Esophagus squamous epithelium (tissue), 5 donors: ENCODE data around the gene PRDX5. TPM values are rescaled to one million over a fixed set of nuclear protein-coding genes. Genes with fewer than 3 reads are reported as not detected.
A peak's percentile ranks its signal among the peaks of the same experiment; 100 is the strongest.

Experiments used
- DNase-seq: peaks from one replicate; lab custom pipeline; 2025; lab: John Stamatoyannopoulos, UW
- H3K27ac ChIP-seq, 4 donors: fragments of 200-600 bp; sonication (generic); one replicate each; pipeline ENCODE4 v1.5.1; 2016 to 2019; ENCODE audit warnings: mild to moderate bottlenecking in 1 of 4
- H3K27me3 ChIP-seq, 4 donors: fragments of 200-600 bp; sonication (generic); 1 replicate in 3 of 4; 2 replicates in 1 of 4; pipeline versions ENCODE4 v1.5.1 to v1.6.0; 2017 to 2021; ENCODE audit warnings: antibody characterized with exemption in 1 of 4
- H3K36me3 ChIP-seq, 3 donors: fragments of 200-600 bp; sonication (generic); one replicate each; pipeline ENCODE4 v1.5.1; 2016 to 2019
- H3K4me1 ChIP-seq, 3 donors: fragments of 200-600 bp; sonication (generic); one replicate each; pipeline ENCODE4 v1.5.1; 2017 to 2019
- H3K4me3 ChIP-seq, 4 donors: fragments of 200-600 bp; sonication (generic); 1 replicate in 3 of 4; 2 replicates in 1 of 4; pipeline ENCODE4 v1.5.1; 2016 to 2019; ENCODE audit warnings: mild to moderate bottlenecking in 2 of 4, moderate library complexity in 1 of 4
- H3K9me3 ChIP-seq, 3 donors: fragments of 200-600 bp; sonication (generic); one replicate each; pipeline ENCODE4 v1.5.1; 2016 to 2019
- POLR2A ChIP-seq, 4 donors: fragments of 450-650 bp; IDR thresholded peaks; one replicate each; pipeline ENCODE4 v1.6.1; 2017; ENCODE audit warnings: antibody characterized with exemption in 4 of 4, mild to moderate bottlenecking in 4 of 4, moderate library complexity in 3 of 4
- WGBS, 2 donors: methylation state at CpG; one replicate each; pipeline ENCODE4 v1.1.5; 2018; 5-methylcytosine and 5-hydroxymethylcytosine counted together
- intact Hi-C: fragments of 100-400 bp; cut with DNase I; formaldehyde crosslinking; loops from one replicate; pipeline ENCODE4 v1.15.0; 2022
- total RNA-seq, 4 donors: library from RNA; depleted of rRNA; stranded (reverse); fragments of >200 nt; gene quantifications; one replicate each; pipeline ENCODE4 v1.1.0, GENCODE V29; 2016
- TF ChIP-seq, protein P1 (sequence below), 6 experiments: fragments of 450-650 bp in 4 of 6; fragments of 200-600 bp in 2 of 6; sonication (generic) in 2 of 6; IDR thresholded peaks; one replicate each; pipeline ENCODE4 v1.5.1; 2016 to 2019; ENCODE audit warnings: antibody characterized with exemption in 6 of 6, mild to moderate bottlenecking in 4 of 6, moderate library complexity in 4 of 6
- donor health status: DM: yes; HTN: yes; CAD: no.

PRDX5 gene
- total RNA-seq, 4 donors from 2014 or later = 309 to 602 (median 476) TPM

DNA sequence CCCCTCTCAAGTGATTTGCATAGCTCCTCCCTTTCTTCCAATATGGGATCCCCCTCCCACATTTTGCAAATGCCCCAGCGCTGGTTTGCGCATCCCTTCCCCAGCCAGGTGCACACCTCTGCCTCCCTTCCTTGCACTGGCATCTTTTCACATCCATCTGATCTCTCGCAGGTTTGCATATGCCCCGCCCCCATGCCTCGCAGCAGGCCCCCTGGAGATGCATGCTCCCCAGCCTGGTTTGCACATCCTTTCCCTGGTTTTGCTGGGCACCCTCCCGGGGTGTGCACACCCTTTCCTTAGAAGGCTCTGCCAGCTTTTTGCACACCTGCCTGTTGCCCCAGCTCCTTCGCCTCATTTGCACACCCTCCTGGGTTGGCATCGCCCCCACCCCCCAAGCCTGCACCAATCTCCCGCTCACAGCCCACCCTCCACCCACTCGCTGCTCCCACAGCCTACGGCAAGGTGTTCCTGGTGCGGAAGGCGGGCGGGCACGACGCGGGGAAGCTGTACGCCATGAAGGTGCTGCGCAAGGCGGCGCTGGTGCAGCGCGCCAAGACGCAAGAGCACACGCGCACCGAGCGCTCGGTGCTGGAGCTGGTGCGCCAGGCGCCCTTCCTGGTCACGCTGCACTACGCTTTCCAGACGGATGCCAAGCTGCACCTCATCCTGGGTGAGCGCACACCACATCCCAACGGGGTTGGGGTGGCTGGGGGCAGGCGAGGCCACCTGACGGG lies 42.0 kb downstream of the PRDX5 start:
- 20 to 24% methylated on average over 7 to 8 of the region's 38 CpGs for WGBS, 2 donors
- H3K9me3 ChIP-seq = no peaks in the 10 kb centered on the region
- H3K4me3 ChIP-seq = peak overlapping the region; percentile 67 to 97 (median 88)
- intact Hi-C loops = no loop called here
- H3K36me3 ChIP-seq = peaks cover 11 to 49% (median 23%) of the 10 kb centered on the region in 3 donors
- peak overlapping the region in 3 of 4 donors; percentile 89 to 93 (median 90) for H3K27ac ChIP-seq
- H3K27me3 ChIP-seq = no peaks in the 10 kb centered on the region
- TF ChIP-seq, protein P1, sequence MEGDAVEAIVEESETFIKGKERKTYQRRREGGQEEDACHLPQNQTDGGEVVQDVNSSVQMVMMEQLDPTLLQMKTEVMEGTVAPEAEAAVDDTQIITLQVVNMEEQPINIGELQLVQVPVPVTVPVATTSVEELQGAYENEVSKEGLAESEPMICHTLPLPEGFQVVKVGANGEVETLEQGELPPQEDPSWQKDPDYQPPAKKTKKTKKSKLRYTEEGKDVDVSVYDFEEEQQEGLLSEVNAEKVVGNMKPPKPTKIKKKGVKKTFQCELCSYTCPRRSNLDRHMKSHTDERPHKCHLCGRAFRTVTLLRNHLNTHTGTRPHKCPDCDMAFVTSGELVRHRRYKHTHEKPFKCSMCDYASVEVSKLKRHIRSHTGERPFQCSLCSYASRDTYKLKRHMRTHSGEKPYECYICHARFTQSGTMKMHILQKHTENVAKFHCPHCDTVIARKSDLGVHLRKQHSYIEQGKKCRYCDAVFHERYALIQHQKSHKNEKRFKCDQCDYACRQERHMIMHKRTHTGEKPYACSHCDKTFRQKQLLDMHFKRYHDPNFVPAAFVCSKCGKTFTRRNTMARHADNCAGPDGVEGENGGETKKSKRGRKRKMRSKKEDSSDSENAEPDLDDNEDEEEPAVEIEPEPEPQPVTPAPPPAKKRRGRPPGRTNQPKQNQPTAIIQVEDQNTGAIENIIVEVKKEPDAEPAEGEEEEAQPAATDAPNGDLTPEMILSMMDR (IDR thresholded peaks at IDR 0.05) = peak in 2 of 6 experiments; percentile 6 to 25
- TF ChIP-seq POLR2A (IDR thresholded peaks at IDR 0.05) = no peak
- DNase-seq = no peak
- H3K4me1 ChIP-seq = peaks cover 28 to 51% (median 33%) of the 10 kb centered on the region in 3 donors

DNA sequence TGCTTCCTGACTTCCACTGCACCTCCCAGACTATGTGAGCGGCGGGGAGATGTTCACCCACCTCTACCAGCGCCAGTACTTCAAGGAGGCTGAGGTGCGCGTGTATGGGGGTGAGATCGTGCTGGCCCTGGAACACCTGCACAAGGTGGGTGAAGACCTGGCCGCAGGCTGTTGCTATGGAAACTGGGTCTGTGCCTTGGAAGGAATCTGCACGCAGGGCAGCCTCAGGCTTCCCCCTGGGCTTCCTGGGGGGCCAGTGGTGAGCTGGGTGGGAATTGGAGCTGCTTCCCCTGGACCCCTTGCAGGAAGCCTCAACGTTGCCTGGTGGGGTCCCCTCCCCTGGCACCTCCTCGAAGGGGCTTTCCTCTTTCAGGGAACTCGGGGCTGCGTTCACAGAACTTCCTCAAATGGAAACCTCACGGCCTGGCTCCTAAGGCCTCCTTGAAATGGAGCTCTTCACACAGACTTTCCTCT lies 42.6 kb downstream of the PRDX5 start:
- H3K27ac ChIP-seq = no peak overlapping the region
- WGBS, 2 donors = 68 to 76% methylated on average over 2 to 3 of the region's 13 CpGs
- DNase-seq = no peak

DNA sequence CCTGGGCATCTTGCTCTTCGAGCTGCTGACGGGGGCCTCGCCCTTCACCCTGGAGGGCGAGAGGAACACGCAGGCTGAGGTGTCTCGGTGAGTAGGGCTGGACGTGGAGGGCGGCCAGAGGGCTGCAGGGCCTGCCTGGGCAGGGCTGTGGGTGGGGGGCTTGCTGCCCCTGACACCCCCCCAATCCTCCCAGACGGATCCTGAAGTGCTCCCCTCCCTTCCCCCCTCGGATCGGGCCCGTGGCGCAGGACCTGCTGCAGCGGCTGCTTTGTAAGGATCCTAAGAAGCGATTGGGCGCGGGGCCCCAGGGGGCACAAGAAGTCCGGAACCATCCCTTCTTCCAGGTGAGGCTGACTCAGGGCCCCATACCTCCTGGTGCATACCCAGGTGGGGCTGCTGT lies 43.7 kb downstream of the PRDX5 start:
- no peak for TF ChIP-seq POLR2A (IDR thresholded peaks at IDR 0.05)
- TF ChIP-seq, protein P1 (IDR thresholded peaks at IDR 0.05) = no peak
- H3K27me3 ChIP-seq = no peaks in the 10 kb centered on the region
- no peak overlapping the region for H3K4me3 ChIP-seq
- DNase-seq = no peak
- peaks cover 25 to 49% (median 28%) of the 10 kb centered on the region in 3 donors for H3K4me1 ChIP-seq
- no peaks in the 10 kb centered on the region for H3K9me3 ChIP-seq
- peaks cover 11 to 67% (median 41%) of the 10 kb centered on the region in 3 donors for H3K36me3 ChIP-seq
- WGBS, 2 donors = 83 to 86% methylated on average over 2 to 7 of the region's 18 CpGs
- intact Hi-C loops = no loop called here
- H3K27ac ChIP-seq = no peak overlapping the region

More for the DNA sequence above, 42.6 kb downstream of the PRDX5 start:
- Histone ChIP-seq H3K36me3 (peaks cover 11 to 55% (median 29%) of the 10 kb centered on the region in 3 donors), H3K4me3 (peak overlapping the region; percentile 67 to 97 (median 88)), H3K27me3 (no peaks in the 10 kb centered on the region), H3K9me3 (no peaks in the 10 kb centered on the region), H3K4me1 (peaks cover 26 to 45% (median 28%) of the 10 kb centered on the region in 3 donors)
- intact Hi-C loops = no loop called here
- no peak for TF ChIP-seq POLR2A (IDR thresholded peaks at IDR 0.05)
- TF ChIP-seq, protein P1 (IDR thresholded peaks at IDR 0.05) = no peak

DNA sequence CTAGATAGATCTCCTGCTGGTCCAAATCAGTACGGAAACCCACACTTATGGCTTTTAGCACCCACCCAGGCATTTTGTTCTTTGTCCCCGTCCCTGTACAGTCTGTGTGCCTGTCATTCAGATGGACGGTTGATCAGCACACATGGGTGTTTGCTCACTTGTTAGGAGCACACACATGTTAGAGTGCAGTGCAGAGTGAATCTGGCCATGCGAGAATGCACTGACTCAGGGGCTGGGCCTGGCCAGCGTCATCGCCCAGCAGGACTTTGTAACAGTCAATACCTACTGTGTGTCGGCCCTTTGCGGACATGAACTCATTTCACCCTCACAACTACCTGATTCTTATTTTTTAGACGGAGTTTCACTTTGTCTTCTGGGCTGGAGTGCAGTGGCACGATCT lies 44.4 kb downstream of the PRDX5 start:
- H3K36me3 ChIP-seq = peaks cover 11 to 74% (median 45%) of the 10 kb centered on the region in 3 donors
- H3K27ac ChIP-seq = no peak overlapping the region
- WGBS, 2 donors = 89 to 97% methylated on average over 10 of the region's 10 CpGs
- H3K4me3 ChIP-seq = no peak overlapping the region
- H3K4me1 ChIP-seq = peaks cover 25 to 48% (median 28%) of the 10 kb centered on the region in 3 donors
- no peak for TF ChIP-seq POLR2A (IDR thresholded peaks at IDR 0.05)
- TF ChIP-seq, protein P1 (IDR thresholded peaks at IDR 0.05) = no peak
- H3K27me3 ChIP-seq = no peaks in the 10 kb centered on the region
- H3K9me3 ChIP-seq = no peaks in the 10 kb centered on the region
- no peak for DNase-seq
- intact Hi-C loops = no loop called here

DNA sequence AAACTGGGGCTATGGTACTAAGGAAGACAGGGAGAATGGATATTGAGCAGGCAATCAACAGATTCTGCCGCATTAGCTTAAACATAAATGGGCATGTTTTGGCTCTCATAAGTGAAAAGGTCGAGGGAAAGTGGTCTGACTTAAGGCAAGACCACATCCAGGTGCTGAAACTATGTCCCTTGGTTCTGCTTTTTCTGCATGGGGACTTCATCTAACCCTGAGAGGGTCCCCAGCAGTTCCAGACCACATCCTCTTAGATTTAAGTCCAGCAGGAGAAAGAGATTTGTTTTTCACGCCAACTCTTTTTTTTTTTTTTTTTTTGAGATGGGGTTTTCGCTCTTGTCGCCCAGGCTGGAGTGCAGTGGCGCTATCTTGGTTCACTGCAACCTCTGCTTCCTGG lies 46.5 kb downstream of the PRDX5 start:
- peaks cover 27 to 95% (median 61%) of the 10 kb centered on the region in 3 donors for H3K36me3 ChIP-seq
- H3K4me1 ChIP-seq = peaks cover 11 to 30% (median 11%) of the 10 kb centered on the region in 3 donors
- intact Hi-C loops = no loop called here
- no peak for TF ChIP-seq POLR2A (IDR thresholded peaks at IDR 0.05)
- TF ChIP-seq, protein P1 (IDR thresholded peaks at IDR 0.05) = no peak
- WGBS, 2 donors = 80 to 84% methylated on average over 6 of the region's 6 CpGs
- H3K9me3 ChIP-seq = no peaks in the 10 kb centered on the region
- H3K4me3 ChIP-seq = no peak overlapping the region
- H3K27ac ChIP-seq = no peak overlapping the region
- DNase-seq = no peak
- no peaks in the 10 kb centered on the region for H3K27me3 ChIP-seq
